Panc1 (cell line): ENCODE data around the gene ROCK2. TPM values are rescaled to one million over a fixed set of nuclear protein-coding genes. Genes with fewer than 3 reads are reported as not detected.
A peak's percentile ranks its signal among the peaks of the same experiment; 100 is the strongest.

ENCODE experiments used
- ATAC-seq: fragments of 200-7000 bp; cut with Tn5 transposase; 2 replicates; pipeline ENCODE4 v1.9.1; 2020; ENCODE audit warnings: mild to moderate bottlenecking, moderate library complexity
- BruUV-seq: library from RNA; stranded (reverse); fragments of 400-500 nt; replicated peaks from 2 replicates; lab custom pipeline; 2021; lab: Mats Ljungman, UMichigan
- CTCF ChIA-PET: fragments of 300-600 bp; sonication (Branson Sonifier 250); formaldehyde crosslinking; loops from one replicate; lab custom pipeline; 2022; ENCODE audit warnings: antibody characterized with exemption; lab: Charles Lee
- POLR2A ChIA-PET: fragments of 300-600 bp; sonication (Branson Sonifier 250); formaldehyde crosslinking; loops from one replicate; lab custom pipeline; 2022; ENCODE audit warnings: antibody characterized with exemption; lab: Charles Lee
- DNase-seq: peaks from one replicate; pipeline ENCODE4 v3.0.0-alpha.2; 2010; ENCODE audit warnings: low read depth, low spot score
- H3K27ac ChIP-seq: 2 replicates; pipeline ENCODE4 v1.5.1; 2011; ENCODE audit warnings: mild to moderate bottlenecking, low read length, inconsistent platforms
- H3K27me3 ChIP-seq: fragments of 200-500 bp; sonication (Bioruptor generic); 2 replicates; pipeline ENCODE4 v1.6.0; 2014; ENCODE audit warnings: low read length, inconsistent platforms; ENCODE audit not compliant: control insufficient read depth, insufficient read depth
- H3K36me3 ChIP-seq: fragments of 200-500 bp; sonication (Bioruptor generic); 2 replicates; pipeline ENCODE4 v1.5.1; 2014; ENCODE audit warnings: inconsistent platforms, mild to moderate bottlenecking, low read length, moderate library complexity; ENCODE audit not compliant: control insufficient read depth, insufficient read depth
- H3K4me1 ChIP-seq: 2 replicates; pipeline ENCODE4 v1.5.1; 2011; ENCODE audit warnings: inconsistent platforms, mild to moderate bottlenecking, low read length, moderate library complexity; ENCODE audit not compliant: control insufficient read depth, insufficient read depth
- H3K4me3 ChIP-seq, 2 experiments: 2 replicates each; pipeline ENCODE4 v1.5.1; 2011 to 2012; ENCODE audit warnings: low read depth in 2 of 2, low read length in 2 of 2, mild to moderate bottlenecking in 2 of 2, inconsistent platforms in 1 of 2, moderate library complexity in 1 of 2
- H3K9me3 ChIP-seq: fragments of 200-500 bp; sonication (Bioruptor generic); 2 replicates; pipeline ENCODE4 v1.5.1; 2014; ENCODE audit warnings: low read depth, mild to moderate bottlenecking, inconsistent platforms, low read length, moderate library complexity; ENCODE audit not compliant: control insufficient read depth, insufficient read depth
- POLR2AphosphoS5 ChIP-seq: IDR thresholded peaks from 2 replicates; pipeline ENCODE4 v1.6.1; 2012; ENCODE audit warnings: mild to moderate bottlenecking, low read depth, low read length, moderate library complexity
- SIN3A ChIP-seq: IDR thresholded peaks from 2 replicates; pipeline ENCODE4 v1.6.1; 2012; ENCODE audit warnings: low read depth, mild to moderate bottlenecking, low read length, moderate library complexity, borderline replicate concordance; ENCODE audit not compliant: insufficient read depth
- TCF7L2 ChIP-seq: IDR thresholded peaks from 2 replicates; pipeline ENCODE4 v1.6.1; 2011; ENCODE audit warnings: mild to moderate bottlenecking, low read depth, low read length, inconsistent platforms
- in situ Hi-C: cut with HindIII; loops from 2 replicates; pipeline ENCODE4 v1.10.0; 2016; ENCODE audit warnings: low sequenced_read_pairs, low pct_unique_long_range_greater_than_20kb
- intact Hi-C: fragments of 100-400 bp; cut with micrococcal nuclease; formaldehyde crosslinking; loops from one replicate; pipeline ENCODE4 v1.10.0; 2022; ENCODE audit not compliant: unreplicated experiment
- total RNA-seq: library from RNA; stranded (reverse); gene quantifications from one replicate; pipeline ENCODE4 v1.2.1, GENCODE V29; 2021; ENCODE audit not compliant: unreplicated experiment
- TF ChIP-seq, protein P1 (sequence below), 2 experiments: IDR thresholded peaks; 2 replicates each; pipeline ENCODE4 v1.6.1; 2011 to 2012; ENCODE audit warnings: low read depth in 2 of 2, control low read depth in 1 of 2, low read length in 1 of 2, mild to moderate bottlenecking in 1 of 2, moderate library complexity in 1 of 2; ENCODE audit not compliant: insufficient read depth in 1 of 2
- TF ChIP-seq, protein P2 (sequence below): fragments of 450-650 bp; IDR thresholded peaks from 2 replicates; pipeline ENCODE4 v1.5.1; 2017; ENCODE audit warnings: mild to moderate bottlenecking

Gene ROCK2
- total RNA-seq, 1 experiment from 2014 or later, result 47.9 TPM

DNA sequence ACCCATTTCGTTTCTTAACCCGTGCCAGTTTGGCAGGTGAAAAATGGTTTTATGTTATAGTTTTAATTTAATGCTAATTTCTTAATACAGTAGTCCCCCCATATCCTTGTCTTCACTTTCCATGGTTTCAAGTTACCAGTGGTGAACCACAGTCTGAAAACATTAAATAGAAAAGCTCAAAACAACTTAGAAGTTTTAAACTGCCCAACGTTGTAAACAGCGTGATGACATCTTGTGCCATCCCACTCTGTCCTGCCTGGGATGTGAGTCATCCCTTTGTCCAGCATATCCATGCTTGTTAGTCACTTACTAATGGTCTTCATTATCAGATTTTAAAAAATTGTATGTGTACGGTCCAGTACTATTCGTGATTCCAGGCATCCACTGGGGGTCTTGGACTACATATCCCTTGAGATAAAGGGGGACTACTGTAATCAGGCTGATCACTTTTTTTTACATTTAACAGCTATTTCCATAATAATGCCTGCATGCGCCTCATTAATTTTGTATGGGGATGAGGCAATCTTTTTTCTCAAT lies 157.3 kb downstream of the ROCK2 start:
- BruUV-seq, result no TSS peak
- TF ChIP-seq, protein P1, sequence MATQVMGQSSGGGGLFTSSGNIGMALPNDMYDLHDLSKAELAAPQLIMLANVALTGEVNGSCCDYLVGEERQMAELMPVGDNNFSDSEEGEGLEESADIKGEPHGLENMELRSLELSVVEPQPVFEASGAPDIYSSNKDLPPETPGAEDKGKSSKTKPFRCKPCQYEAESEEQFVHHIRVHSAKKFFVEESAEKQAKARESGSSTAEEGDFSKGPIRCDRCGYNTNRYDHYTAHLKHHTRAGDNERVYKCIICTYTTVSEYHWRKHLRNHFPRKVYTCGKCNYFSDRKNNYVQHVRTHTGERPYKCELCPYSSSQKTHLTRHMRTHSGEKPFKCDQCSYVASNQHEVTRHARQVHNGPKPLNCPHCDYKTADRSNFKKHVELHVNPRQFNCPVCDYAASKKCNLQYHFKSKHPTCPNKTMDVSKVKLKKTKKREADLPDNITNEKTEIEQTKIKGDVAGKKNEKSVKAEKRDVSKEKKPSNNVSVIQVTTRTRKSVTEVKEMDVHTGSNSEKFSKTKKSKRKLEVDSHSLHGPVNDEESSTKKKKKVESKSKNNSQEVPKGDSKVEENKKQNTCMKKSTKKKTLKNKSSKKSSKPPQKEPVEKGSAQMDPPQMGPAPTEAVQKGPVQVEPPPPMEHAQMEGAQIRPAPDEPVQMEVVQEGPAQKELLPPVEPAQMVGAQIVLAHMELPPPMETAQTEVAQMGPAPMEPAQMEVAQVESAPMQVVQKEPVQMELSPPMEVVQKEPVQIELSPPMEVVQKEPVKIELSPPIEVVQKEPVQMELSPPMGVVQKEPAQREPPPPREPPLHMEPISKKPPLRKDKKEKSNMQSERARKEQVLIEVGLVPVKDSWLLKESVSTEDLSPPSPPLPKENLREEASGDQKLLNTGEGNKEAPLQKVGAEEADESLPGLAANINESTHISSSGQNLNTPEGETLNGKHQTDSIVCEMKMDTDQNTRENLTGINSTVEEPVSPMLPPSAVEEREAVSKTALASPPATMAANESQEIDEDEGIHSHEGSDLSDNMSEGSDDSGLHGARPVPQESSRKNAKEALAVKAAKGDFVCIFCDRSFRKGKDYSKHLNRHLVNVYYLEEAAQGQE (IDR thresholded peaks at IDR 0.05; ENCODE audit: insufficient read depth in 1 of 2, low read depth in 2 of 2, low read length in 1 of 2), result no peak
- TF ChIP-seq, protein P2, sequence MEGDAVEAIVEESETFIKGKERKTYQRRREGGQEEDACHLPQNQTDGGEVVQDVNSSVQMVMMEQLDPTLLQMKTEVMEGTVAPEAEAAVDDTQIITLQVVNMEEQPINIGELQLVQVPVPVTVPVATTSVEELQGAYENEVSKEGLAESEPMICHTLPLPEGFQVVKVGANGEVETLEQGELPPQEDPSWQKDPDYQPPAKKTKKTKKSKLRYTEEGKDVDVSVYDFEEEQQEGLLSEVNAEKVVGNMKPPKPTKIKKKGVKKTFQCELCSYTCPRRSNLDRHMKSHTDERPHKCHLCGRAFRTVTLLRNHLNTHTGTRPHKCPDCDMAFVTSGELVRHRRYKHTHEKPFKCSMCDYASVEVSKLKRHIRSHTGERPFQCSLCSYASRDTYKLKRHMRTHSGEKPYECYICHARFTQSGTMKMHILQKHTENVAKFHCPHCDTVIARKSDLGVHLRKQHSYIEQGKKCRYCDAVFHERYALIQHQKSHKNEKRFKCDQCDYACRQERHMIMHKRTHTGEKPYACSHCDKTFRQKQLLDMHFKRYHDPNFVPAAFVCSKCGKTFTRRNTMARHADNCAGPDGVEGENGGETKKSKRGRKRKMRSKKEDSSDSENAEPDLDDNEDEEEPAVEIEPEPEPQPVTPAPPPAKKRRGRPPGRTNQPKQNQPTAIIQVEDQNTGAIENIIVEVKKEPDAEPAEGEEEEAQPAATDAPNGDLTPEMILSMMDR, result no peak
- TF ChIP-seq POLR2AphosphoS5 (no peak), TCF7L2 (no peak), SIN3A (no peak)
- ATAC-seq (peak; percentile 48; the same call in 1 of the 2 replicates), DNase-seq (peak; percentile 22)
- Histone ChIP-seq H3K27me3 (no peaks in the 10 kb centered on the region), H3K36me3 (peaks cover 28% of the 10 kb centered on the region), H3K4me3 (no peak overlapping the region), H3K27ac (no peak overlapping the region), H3K4me1 (no peaks in the 10 kb centered on the region), H3K9me3 (no peaks in the 10 kb centered on the region)
- in situ Hi-C loops (no loop called here), intact Hi-C loops (no loop called here)
- ChIA-PET CTCF (interaction anchor here (0.7 kb wide), 2 partner anchors 52 to 352 kb away, joined by 4 to 15 read pairs; no protein-coding TSS in a partner anchor), POLR2A (interaction anchor here (0.7 kb wide), 1 partner anchor 187 kb away, joined by 12 read pairs; no protein-coding TSS in a partner anchor)

DNA sequence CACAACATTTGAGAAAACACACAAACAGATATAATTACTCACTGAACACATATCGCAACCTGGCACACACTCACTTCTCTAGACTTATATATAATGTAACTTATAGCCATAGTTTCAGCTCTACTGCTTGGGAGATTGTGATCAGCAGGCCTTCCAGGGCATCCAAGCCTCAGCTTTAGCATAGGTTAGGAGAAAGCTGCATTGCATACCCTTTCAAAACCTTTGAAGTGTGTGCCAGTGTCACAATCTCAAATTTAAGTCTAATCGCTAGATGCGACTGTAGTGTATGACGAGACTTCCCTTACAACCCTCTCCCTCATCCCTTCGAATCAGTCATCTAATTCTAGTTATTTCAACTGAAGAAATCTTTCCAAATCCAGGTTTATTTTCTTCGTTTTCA lies 158.3 kb downstream of the ROCK2 start:
- Histone ChIP-seq H3K4me3 (no peak overlapping the region), H3K9me3 (no peaks in the 10 kb centered on the region), H3K27ac (no peak overlapping the region), H3K27me3 (no peaks in the 10 kb centered on the region), H3K36me3 (peaks cover 21% of the 10 kb centered on the region), H3K4me1 (no peaks in the 10 kb centered on the region)
- intact Hi-C loops, result no loop called here
- ATAC-seq (no peak), DNase-seq (no peak)
- in situ Hi-C loops, result no loop called here
- ChIA-PET CTCF (no interaction called here), POLR2A (no interaction called here)
- TF ChIP-seq, protein P1 (IDR thresholded peaks at IDR 0.05; ENCODE audit: insufficient read depth in 1 of 2, low read depth in 2 of 2, low read length in 1 of 2), result no peak
- TF ChIP-seq TCF7L2 (no peak), POLR2AphosphoS5 (no peak), SIN3A (no peak)
- TF ChIP-seq, protein P2, result no peak
- BruUV-seq, result no TSS peak
